A673 (cell line): ENCODE data around the gene B2M. TPM values are rescaled to one million over a fixed set of nuclear protein-coding genes. Genes with fewer than 3 reads are reported as not detected.
"Not testable (repeated sequence)": the region's sequence is repeated elsewhere in the genome, so short reads cannot be mapped to it uniquely, and the experiment has no call there.

Experiments used
- BruUV-seq: library from RNA; stranded (reverse); fragments of 400-500 nt; replicated peaks from 2 replicates; lab custom pipeline; 2021; lab: Mats Ljungman, UMichigan
- CTCF ChIA-PET: fragments of 300-600 bp; sonication (Branson Sonifier 250); formaldehyde crosslinking; loops from one replicate; lab custom pipeline; 2022; ENCODE audit warnings: antibody characterized with exemption; lab: Charles Lee
- POLR2A ChIA-PET: fragments of 300-600 bp; sonication (Branson Sonifier 250); formaldehyde crosslinking; loops from one replicate; lab custom pipeline; 2022; ENCODE audit warnings: antibody characterized with exemption; ENCODE audit not compliant: low non-redundant PET; lab: Charles Lee
- DNase-seq: peaks from one replicate; pipeline ENCODE4 v3.0.0-alpha.2; 2015; ENCODE audit warnings: low spot score
- H3K27ac ChIP-seq: fragments of 200-600 bp; sonication (generic); 2 replicates; pipeline ENCODE4 v1.5.1; 2016; ENCODE audit warnings: mixed run types, low read depth, mild to moderate bottlenecking, mixed read lengths, antibody characterized with exemption, low read length; ENCODE audit not compliant: poor library complexity, severe bottlenecking
- H3K27me3 ChIP-seq: fragments of 200-600 bp; sonication (generic); replicated peaks from 2 replicates; pipeline ENCODE4 v1.6.1; 2017; ENCODE audit warnings: mixed run types, low read depth, mild to moderate bottlenecking, mixed read lengths, antibody characterized with exemption, low read length; ENCODE audit not compliant: insufficient read depth, poor library complexity
- H3K36me3 ChIP-seq: fragments of 200-600 bp; sonication (generic); 2 replicates; pipeline ENCODE4 v1.6.1; 2016; ENCODE audit warnings: mixed run types, mild to moderate bottlenecking, mixed read lengths, antibody characterized with exemption, low read length; ENCODE audit not compliant: insufficient read depth, poor library complexity, severe bottlenecking
- H3K4me1 ChIP-seq: fragments of 200-600 bp; sonication (generic); 2 replicates; pipeline ENCODE4 v1.6.1; 2017; ENCODE audit warnings: mixed run types, mild to moderate bottlenecking, mixed read lengths, antibody characterized with exemption, low read length; ENCODE audit not compliant: insufficient read depth, poor library complexity, severe bottlenecking
- H3K4me3 ChIP-seq: fragments of 200-600 bp; sonication (generic); 2 replicates; pipeline ENCODE4 v1.5.1; 2016; ENCODE audit warnings: low read depth, mixed run types, mild to moderate bottlenecking, mixed read lengths, low read length; ENCODE audit not compliant: poor library complexity, severe bottlenecking
- H3K9me3 ChIP-seq: fragments of 200-600 bp; sonication (generic); 2 replicates; pipeline ENCODE4 v1.6.1; 2016; ENCODE audit warnings: mixed run types, low read depth, mild to moderate bottlenecking, mixed read lengths, antibody characterized with exemption, low read length; ENCODE audit not compliant: poor library complexity, severe bottlenecking
- EZH2 ChIP-seq: fragments of 200-600 bp; sonication (generic); IDR thresholded peaks from 2 replicates; pipeline ENCODE4 v1.6.1; 2017; ENCODE audit warnings: borderline replicate concordance, low read depth, mild to moderate bottlenecking, mixed read lengths, antibody characterized with exemption, low read length; ENCODE audit not compliant: poor library complexity, severe bottlenecking
- intact Hi-C: fragments of 100-400 bp; cut with micrococcal nuclease; formaldehyde crosslinking; loops from one replicate; pipeline ENCODE4 v1.10.0; 2022; ENCODE audit not compliant: unreplicated experiment
- total RNA-seq: library from RNA; stranded (reverse); gene quantifications from 2 replicates; pipeline ENCODE4 v1.2.3, GENCODE V29; 2021
- TF ChIP-seq, protein P1 (sequence below): fragments of 300-800, 200-600 bp; sonication (generic); conservative IDR thresholded peaks from 2 replicates; pipeline ENCODE4 v1.5.1; 2017; ENCODE audit warnings: low read depth, mild to moderate bottlenecking, antibody characterized with exemption, low read length, moderate library complexity, mixed read lengths

The B2M gene
- total RNA-seq, 1 experiment from 2014 or later = 1,873 TPM

DNA sequence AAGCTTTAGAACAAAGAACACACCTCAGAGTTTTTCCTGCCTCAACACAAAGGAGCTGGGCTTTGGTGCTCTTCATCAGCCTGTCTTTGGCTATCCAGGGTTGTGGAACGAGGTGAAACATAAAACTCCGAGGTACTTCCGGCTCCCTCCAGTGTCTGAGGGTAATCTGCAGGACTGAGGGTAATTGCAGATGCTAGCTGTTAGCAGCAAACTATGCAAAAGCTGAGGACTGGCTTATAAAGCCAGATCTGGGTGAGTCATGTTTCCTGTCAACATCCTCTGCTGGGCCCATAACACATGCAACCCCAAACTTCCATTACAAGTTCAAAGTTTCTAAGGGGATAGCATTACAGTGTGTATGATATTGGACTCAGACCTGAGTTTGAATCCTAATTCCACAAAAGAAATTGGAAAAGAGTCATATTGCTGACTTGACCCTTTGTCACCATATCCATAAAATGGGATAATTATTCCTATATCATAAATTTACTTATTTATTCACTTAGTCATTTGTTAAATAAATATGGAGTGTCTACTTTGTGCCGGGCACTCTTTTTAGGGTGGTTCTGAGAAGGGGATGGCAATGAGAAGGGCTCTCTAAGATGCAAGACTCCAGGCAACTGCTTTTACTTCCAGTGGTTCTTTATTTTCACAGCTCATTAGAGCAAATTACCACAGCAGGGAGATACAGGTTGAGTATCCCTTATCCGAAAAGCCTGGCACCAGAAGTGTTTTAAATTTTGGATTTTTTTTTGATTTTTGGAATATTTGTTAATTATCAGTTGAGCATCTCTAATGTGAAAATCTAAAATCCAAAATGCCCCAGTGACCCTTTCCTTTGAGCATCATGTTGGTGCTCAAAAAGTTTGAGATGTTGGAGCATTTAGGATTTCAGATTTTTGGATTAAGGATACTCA lies 15.5 kb downstream of the B2M start:
- CTCF ChIA-PET = interaction anchor here (0.6 to 1.5 kb wide), 4 partner anchors 11 to 371 kb away, joined by 4 to 8 read pairs (median 6); partner anchors contain the start of genes B2M, PATL2 and SPG11
- POLR2A ChIA-PET = interaction anchor here (0.6 to 1.1 kb wide), 4 partner anchors 11 to 185 kb away, joined by 3 to 9 read pairs (median 7); partner anchors contain the start of gene B2M
- BruUV-seq = no TSS peak

DNA sequence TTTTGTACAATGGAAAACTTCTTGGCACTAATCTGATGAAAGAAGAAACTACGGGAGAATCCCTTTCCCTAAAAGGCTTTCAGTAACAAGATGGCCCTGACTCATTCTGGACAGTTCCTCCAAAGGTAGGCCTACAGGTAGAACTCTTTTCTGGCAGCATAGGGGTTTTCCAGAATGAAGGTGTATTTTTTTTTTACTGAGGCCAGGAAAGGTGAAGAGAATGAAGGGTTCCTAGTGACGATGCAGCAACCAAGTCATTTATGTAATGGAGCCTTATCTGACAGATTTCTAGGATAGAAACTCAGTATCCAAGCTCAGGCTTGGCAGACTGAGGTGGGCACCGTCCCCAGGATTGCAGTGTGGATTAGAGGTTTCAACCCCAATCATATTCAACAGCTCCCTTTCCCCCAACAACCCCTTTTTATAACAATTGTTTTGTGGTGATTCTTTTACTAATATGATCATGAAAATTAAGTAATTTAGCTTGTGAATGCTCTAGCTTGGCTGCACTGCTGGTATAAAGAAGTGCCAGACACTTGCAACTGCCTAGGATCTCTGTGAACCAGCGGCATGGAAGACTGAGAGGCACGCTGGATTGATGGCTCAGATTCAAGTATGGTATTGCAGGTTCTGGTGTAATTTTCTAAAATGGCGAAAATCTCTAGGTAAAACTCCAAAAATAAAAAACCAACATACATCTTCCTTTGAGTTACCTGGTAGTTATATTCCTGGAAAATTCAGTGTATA lies 16.3 kb downstream of the B2M start:
- H3K9me3 ChIP-seq = no peaks in the 10 kb centered on the region
- no TSS peak for BruUV-seq
- TF ChIP-seq, protein P1, sequence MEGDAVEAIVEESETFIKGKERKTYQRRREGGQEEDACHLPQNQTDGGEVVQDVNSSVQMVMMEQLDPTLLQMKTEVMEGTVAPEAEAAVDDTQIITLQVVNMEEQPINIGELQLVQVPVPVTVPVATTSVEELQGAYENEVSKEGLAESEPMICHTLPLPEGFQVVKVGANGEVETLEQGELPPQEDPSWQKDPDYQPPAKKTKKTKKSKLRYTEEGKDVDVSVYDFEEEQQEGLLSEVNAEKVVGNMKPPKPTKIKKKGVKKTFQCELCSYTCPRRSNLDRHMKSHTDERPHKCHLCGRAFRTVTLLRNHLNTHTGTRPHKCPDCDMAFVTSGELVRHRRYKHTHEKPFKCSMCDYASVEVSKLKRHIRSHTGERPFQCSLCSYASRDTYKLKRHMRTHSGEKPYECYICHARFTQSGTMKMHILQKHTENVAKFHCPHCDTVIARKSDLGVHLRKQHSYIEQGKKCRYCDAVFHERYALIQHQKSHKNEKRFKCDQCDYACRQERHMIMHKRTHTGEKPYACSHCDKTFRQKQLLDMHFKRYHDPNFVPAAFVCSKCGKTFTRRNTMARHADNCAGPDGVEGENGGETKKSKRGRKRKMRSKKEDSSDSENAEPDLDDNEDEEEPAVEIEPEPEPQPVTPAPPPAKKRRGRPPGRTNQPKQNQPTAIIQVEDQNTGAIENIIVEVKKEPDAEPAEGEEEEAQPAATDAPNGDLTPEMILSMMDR = no peak
- TF ChIP-seq EZH2 = no peak
- peaks cover 42% of the 10 kb centered on the region for H3K4me1 ChIP-seq
- peak overlapping the region; percentile 95 for H3K27ac ChIP-seq
- CTCF ChIA-PET = no interaction called here
- no peak overlapping the region for H3K4me3 ChIP-seq
- H3K27me3 ChIP-seq = no peaks in the 10 kb centered on the region
- intact Hi-C loops = loop anchor here (2.0 to 10.0 kb wide), 3 partner anchors 183 to 303 kb away; partner anchors contain the start of genes CTDSPL2 and SORD
- POLR2A ChIA-PET = interaction anchor here (0.7 to 1.1 kb wide), 2 partner anchors 15 to 21 kb away, joined by 4 to 6 read pairs; no protein-coding TSS in a partner anchor
- no peak for DNase-seq
- H3K36me3 ChIP-seq = peaks cover 14% of the 10 kb centered on the region

More for the DNA sequence above, 15.5 kb downstream of the B2M start:
- Histone ChIP-seq H3K27me3 (no peaks in the 10 kb centered on the region), H3K27ac (peak overlapping the region; percentile 95), H3K36me3 (peaks cover 8% of the 10 kb centered on the region), H3K4me3 (peak overlapping the region; percentile 17), H3K9me3 (no peaks in the 10 kb centered on the region), H3K4me1 (peaks cover 42% of the 10 kb centered on the region)
- intact Hi-C loops = loop anchor here (10.0 kb wide), 2 partner anchors 298 to 302 kb away; partner anchors contain the start of genes CTDSPL2 and SORD
- peak; percentile 98 for DNase-seq
- no peak for TF ChIP-seq EZH2
- TF ChIP-seq, protein P1 = no peak

DNA sequence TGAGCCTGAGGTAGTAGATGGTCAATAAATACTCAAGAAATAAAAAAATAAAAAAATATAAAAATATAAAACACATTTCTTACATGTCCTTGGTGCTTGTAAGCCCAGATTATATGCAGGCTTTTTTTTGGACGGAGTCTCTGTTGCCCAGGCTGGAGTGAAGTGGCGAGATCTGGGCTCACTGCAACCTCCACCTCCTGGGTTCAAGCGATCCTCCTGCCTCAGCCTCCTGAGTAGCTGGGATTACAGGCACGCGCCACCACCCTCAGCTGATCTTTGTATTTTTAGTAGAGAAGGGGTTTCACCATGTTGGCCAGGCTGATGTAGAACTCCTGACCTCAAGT lies 16.9 kb downstream of the B2M start:
- H3K27ac ChIP-seq = peak overlapping the region; percentile 95
- H3K27me3 ChIP-seq, DNase-seq, H3K9me3 ChIP-seq: not testable (repeated sequence)
- H3K4me1 ChIP-seq = peaks cover 42% of the 10 kb centered on the region
- BruUV-seq = TSS peak; percentile 68
- intact Hi-C loops = loop anchor here (2.0 to 10.0 kb wide), 3 partner anchors 183 to 303 kb away; partner anchors contain the start of genes CTDSPL2 and SORD
- peak overlapping the region; percentile 81 for H3K4me3 ChIP-seq
- POLR2A ChIA-PET = interaction anchor here (0.6 to 1.3 kb wide), 3 partner anchors 17 to 79 kb away, joined by 4 read pairs; partner anchors contain the start of genes B2M and PATL2
- CTCF ChIA-PET = interaction anchor here (1.0 kb wide), 2 partner anchors 15 to 65 kb away, joined by 3 to 5 read pairs; partner anchors contain the start of gene SPG11
- peaks cover 17% of the 10 kb centered on the region for H3K36me3 ChIP-seq
